SH-SY5Y (cell line): ENCODE results near the gene ARL2BP.

Source experiments
- GATA2 ChIP-seq: IDR thresholded peaks from 2 replicates; pipeline ENCODE4 v1.6.1; 2011; ENCODE audit warnings: mild to moderate bottlenecking, low read depth, low read length
- GATA3 ChIP-seq: IDR thresholded peaks from 2 replicates; pipeline ENCODE4 v1.6.1; 2011; ENCODE audit warnings: low read depth, mild to moderate bottlenecking, low read length, moderate library complexity

The ARL2BP gene

DNA sequence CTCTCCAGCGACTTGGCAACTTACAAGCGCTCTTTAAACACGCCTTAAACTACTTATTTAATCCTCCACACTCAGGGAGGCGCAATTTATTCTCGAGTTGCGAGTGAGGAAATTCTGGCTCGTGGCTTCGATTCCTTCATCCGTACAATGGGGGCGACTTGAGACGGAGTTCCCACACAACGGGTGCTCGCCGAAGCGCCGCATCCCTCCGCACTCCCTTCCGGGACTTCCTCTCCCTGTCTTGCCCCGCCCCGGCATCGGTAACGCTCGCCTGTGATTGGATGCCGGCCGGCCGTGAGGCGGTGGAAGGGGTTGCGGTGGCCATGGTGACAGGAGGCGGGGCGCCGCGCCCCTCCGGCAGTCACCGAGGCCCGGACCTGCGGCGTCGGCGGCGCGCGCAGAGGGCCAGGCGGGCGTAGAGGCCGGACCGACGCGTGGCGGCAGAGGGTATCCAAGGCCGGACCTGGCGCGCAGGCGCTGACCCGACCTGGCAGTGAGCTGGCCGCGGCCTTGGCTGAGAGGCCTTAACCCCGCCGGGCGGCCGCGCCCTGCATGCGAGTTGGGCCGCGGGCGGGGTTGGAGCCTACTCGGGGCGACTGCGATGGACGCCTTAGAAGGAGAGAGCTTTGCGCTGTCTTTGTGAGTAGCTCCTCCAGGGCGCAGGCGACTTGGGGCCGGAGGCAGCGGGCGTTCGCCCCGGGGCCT lies at the start of gene ARL2BP:
Gene ARL2BP, plus strand, starts transcription at position 493 of the 705 bp plus-strand sequence. Its CDS starts 109 bp downstream, at position 602.
- TF ChIP-seq GATA3, result no peak
- no peak for TF ChIP-seq GATA2

DNA sequence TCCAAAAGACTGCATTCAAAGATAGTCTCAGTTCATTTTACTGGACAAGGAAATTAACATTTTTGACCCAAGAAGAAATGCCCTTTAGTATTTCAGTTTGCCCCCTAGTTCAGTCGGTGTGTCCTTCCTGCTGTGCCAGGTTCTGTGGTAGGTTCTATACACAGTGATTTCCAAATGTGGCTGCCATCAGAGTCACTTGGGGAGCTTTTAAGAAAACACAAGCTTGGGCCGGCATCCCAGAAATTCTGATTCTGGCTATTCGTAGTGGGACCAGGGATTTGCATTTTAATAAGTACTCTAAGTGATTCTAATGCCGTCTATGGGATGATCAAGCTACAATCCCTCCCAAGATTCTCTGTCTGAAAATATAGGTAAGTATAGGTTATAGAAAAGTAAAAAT lies 48.8 kb upstream of the ARL2BP start:
- no peak for TF ChIP-seq GATA2
- TF ChIP-seq GATA3, result no peak

DNA sequence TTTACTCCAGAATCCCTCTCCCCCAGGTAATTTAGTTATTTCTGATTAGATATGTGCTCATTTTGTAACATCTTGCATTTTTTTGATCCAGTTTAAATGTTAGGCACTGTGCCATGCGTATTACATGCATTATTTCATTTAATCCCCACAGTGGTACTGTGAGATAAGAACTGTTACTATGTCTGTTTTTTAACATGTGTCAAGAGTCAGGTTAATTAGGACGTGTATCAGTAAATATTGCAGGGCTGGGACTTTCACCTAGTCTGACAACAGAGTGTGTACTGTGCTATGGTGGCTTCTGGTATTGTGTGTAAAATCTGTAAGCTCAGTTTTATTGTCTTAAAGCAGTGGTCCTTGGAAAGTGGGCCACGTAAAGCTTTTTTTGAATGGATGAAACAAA lies 48.3 kb upstream of the ARL2BP start:
- TF ChIP-seq GATA2, result peak; percentile 52
- peak; percentile 84 for TF ChIP-seq GATA3

GRCh38 chr16:57202095-57202886 lies 42.8 kb upstream of the ARL2BP start:
- no peak for TF ChIP-seq GATA3
- TF ChIP-seq GATA2, result no peak

- TF ChIP-seq GATA2 (no peak), GATA3 (no peak)
Observed at GRCh38 chr16:57203451-57203850, 41.6 kb upstream of the ARL2BP start.

DNA sequence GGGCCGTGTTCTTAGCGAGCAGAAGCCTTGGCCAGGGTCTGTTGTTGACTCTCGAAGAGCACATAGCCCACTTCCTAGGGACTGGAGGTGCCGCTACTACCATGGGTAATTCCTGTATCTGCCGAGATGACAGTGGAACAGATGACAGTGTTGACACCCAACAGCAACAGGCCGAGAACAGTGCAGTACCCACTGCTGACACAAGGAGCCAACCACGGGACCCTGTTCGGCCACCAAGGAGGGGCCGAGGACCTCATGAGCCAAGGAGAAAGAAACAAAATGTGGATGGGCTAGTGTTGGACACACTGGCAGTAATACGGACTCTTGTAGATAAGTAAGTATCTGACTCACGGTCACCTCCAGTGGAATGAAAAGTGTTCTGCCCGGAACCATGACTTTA lies 40.4 kb upstream of the ARL2BP start:
- TF ChIP-seq GATA2 (no peak), GATA3 (no peak)

GRCh38 chr16:57208926-57209325 lies 36.1 kb upstream of the ARL2BP start:
- TF ChIP-seq GATA2 (no peak), GATA3 (no peak)

GRCh38 chr16:57209780-57210179 lies 35.3 kb upstream of the ARL2BP start:
- TF ChIP-seq GATA3 (no peak), GATA2 (no peak)

GRCh38 chr16:57213462-57213861 lies 31.6 kb upstream of the ARL2BP start:
- no peak for TF ChIP-seq GATA3
- no peak for TF ChIP-seq GATA2

DNA sequence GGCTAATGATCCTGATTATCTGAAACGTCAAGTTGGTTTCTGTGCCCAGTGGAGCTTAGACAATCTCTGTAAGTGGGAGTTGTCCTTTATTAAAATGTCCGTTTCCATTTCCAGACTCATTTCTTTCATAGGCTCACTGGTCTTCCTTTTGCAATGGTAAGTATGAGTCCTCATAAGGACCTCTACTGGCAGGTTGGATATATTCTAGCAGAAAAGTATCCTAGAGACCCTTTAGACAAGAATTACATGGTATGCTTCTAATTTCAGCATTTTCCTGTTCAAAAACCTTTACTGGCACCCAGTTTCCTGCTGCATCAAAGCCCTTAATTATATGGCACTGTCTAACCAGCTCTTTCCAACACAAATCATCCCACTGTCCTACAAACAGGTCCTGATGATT lies 28.1 kb upstream of the ARL2BP start:
- TF ChIP-seq GATA3 (no peak), GATA2 (no peak)

GRCh38 chr16:57223057-57223456 lies 22.0 kb upstream of the ARL2BP start:
- TF ChIP-seq GATA2 (no peak), GATA3 (no peak)

DNA sequence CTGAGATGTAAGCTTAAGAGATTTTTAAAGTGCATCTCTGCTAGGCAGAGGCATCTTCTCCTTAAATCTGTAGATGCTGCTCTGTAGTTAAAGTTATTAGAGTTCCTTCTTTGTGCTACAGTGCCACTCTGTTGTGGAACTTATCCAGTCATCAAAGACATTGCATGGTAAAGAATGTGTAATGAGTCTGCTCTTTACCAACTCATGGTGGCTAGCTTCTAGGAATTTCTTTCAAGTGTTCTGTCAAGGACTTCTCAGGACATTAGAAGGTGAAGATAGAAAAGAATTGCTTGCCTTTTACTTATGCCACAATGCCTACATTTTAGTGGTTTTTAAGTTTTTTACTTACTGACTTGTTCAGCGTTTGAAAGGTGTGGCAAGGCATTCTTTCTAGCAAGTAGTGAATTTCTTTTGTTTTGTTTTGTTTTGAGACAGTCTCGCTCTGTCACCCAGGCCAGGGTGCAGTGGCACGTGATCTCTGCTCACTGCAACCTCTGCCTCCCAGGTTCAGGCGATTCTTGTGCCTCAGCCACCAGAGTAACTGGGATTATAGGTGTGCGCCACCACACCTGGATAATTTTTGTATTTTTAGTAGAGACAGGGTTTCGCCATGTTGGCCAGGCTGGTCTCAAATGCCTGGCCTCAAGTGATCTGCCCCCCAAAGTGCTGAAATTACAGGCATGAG lies 20.3 kb upstream of the ARL2BP start:
- TF ChIP-seq GATA2 (no peak), GATA3 (no peak)

GRCh38 chr16:57225978-57226377 lies 19.1 kb upstream of the ARL2BP start:
- TF ChIP-seq GATA2 (no peak), GATA3 (no peak)
